Kidney (tissue), 14 donors: ENCODE measurements around the gene LRRIQ3. TPM values are rescaled to one million over a fixed set of nuclear protein-coding genes. Genes with fewer than 3 reads are reported as not detected.

Source experiments
- DNase-seq, 5 donors: peaks; one replicate each; pipeline ENCODE4 v3.0.0-alpha.2; 2013 to 2020
- FAIRE-seq: peaks from 2 replicates; lab custom pipeline; 2012; peaks lifted over from hg19 to GRCh38; lab: Jason Lieb, UNC
- H3K27ac ChIP-seq, 2 donors: one replicate each; pipeline ENCODE4 v1.7.0; 2013; ENCODE audit warnings: low read depth in 2 of 2, low read length in 2 of 2, inconsistent platforms in 1 of 2
- H3K27me3 ChIP-seq: one replicate; pipeline ENCODE4 v1.7.1; 2013; ENCODE audit warnings: low read length, inconsistent platforms; ENCODE audit not compliant: control insufficient read depth, insufficient read depth
- H3K36me3 ChIP-seq, 3 donors: one replicate each; pipeline versions ENCODE4 v1.7.0 to v1.7.1; 2013; ENCODE audit warnings: low read length in 3 of 3, control low read depth in 1 of 3, inconsistent platforms in 1 of 3; ENCODE audit not compliant: insufficient read depth in 3 of 3, control insufficient read depth in 2 of 3
- H3K4me1 ChIP-seq, 3 donors: one replicate each; pipeline versions ENCODE4 v1.7.0 to v1.7.1; 2013; ENCODE audit warnings: low read length in 3 of 3, inconsistent platforms in 1 of 3, low read depth in 1 of 3; ENCODE audit not compliant: control insufficient read depth in 2 of 3, insufficient read depth in 2 of 3
- H3K4me3 ChIP-seq, 3 donors: one replicate each; pipeline versions ENCODE4 v1.7.0 to v1.8.1; 2013; ENCODE audit warnings: low read length in 3 of 3, control low read depth in 1 of 3, inconsistent platforms in 1 of 3
- H3K9ac ChIP-seq, 3 donors: one replicate each; pipeline versions ENCODE4 v1.7.0 to v1.7.1; 2013; ENCODE audit warnings: low read length in 3 of 3, control low read depth in 1 of 3, inconsistent platforms in 1 of 3
- H3K9me3 ChIP-seq, 3 donors: one replicate each; pipeline versions ENCODE4 v1.7.0 to v1.7.1; 2013; ENCODE audit warnings: low read length in 3 of 3, control low read depth in 1 of 3, inconsistent platforms in 1 of 3; ENCODE audit not compliant: control insufficient read depth in 2 of 3, insufficient read depth in 1 of 3
- CTCF ChIP-seq: IDR thresholded peaks from 3 replicates; pipeline ENCODE4 v1.5.1; 2012; ENCODE audit warnings: mild to moderate bottlenecking, moderate library complexity, borderline replicate concordance; ENCODE audit not compliant: insufficient read depth; ENCODE audit errors: extremely low read depth
- intact Hi-C: fragments of 100-400 bp; cut with DNase I; formaldehyde crosslinking; loops from one replicate; pipeline ENCODE4 v1.11.1; 2022
- polyA plus RNA-seq: library from polyadenylated mRNA; stranded (reverse); fragments of 350-450 nt; fragmentation: Illumina TruSeq; extraction: RNeasy Lipid Tissue Mini Kit (QIAGEN cat#74804); gene quantifications from one replicate; pipeline ENCODE4 v1.2.3, GENCODE V29; 2014; ENCODE audit warnings: low read depth, low replicate concordance; ENCODE audit not compliant: insufficient read depth
- total RNA-seq: library from RNA; stranded (reverse); fragmentation: NEBNext Ultra II Directional; extraction: Animal tissue kit (Norgen Biotek cat#: 25700); gene quantifications from one replicate; pipeline ENCODE4 v1.2.1, GENCODE V29; 2021
- donor health status: control.
- donor health status: control.
- donor health status: control.
- donor health status: control.
- donor health status: control.
- donor health status: DM: yes; HTN: yes; CAD: no.
- donor health status: Normal renal cell carcinoma (clear cell type).

LRRIQ3 gene
- total and polyA plus RNA-seq, 2 donors from 2014 or later, result 1.6 to 2.4 TPM

- no peaks in the 10 kb centered on the region for H3K27me3 ChIP-seq
- FAIRE-seq (no peak), DNase-seq (no peak)
Measured at GRCh38 chr1:74003806-74004205, 194.2 kb downstream of the LRRIQ3 start.

GRCh38 chr1:73998348-73998959 lies 199.5 kb downstream of the LRRIQ3 start:
- DNase-seq (peak in 2 of 5 donors; percentile 40 to 73), FAIRE-seq (peak; percentile 93)
- no peak overlapping the region for H3K4me3 ChIP-seq
- H3K4me1 ChIP-seq, result no peaks in the 10 kb centered on the region
- H3K9ac ChIP-seq, result no peak overlapping the region
- peak; percentile 31 for TF ChIP-seq CTCF
- H3K36me3 ChIP-seq, result no peaks in the 10 kb centered on the region
- no peak overlapping the region for H3K27ac ChIP-seq
- intact Hi-C loops, result no loop called here
- no peaks in the 10 kb centered on the region for H3K27me3 ChIP-seq
- H3K9me3 ChIP-seq, result no peaks in the 10 kb centered on the region

More at GRCh38 chr1:74003806-74004205, 194.2 kb downstream of the LRRIQ3 start:
- H3K4me1 ChIP-seq, result no peaks in the 10 kb centered on the region
- no peak overlapping the region for H3K27ac ChIP-seq
- TF ChIP-seq CTCF, result no peak
- no peaks in the 10 kb centered on the region for H3K36me3 ChIP-seq
- no peaks in the 10 kb centered on the region for H3K9me3 ChIP-seq
- H3K9ac ChIP-seq, result no peak overlapping the region
- intact Hi-C loops, result no loop called here
- H3K4me3 ChIP-seq, result no peak overlapping the region

- no peak for TF ChIP-seq CTCF
- DNase-seq, result peak in 1 of 5 donors; percentile 42
- H3K4me1 ChIP-seq, result no peaks in the 10 kb centered on the region
- no peak overlapping the region for H3K4me3 ChIP-seq
- H3K27me3 ChIP-seq, result no peaks in the 10 kb centered on the region
- no peaks in the 10 kb centered on the region for H3K9me3 ChIP-seq
- no peak for FAIRE-seq
- no peak overlapping the region for H3K27ac ChIP-seq
- intact Hi-C loops, result no loop called here
- no peaks in the 10 kb centered on the region for H3K36me3 ChIP-seq
- H3K9ac ChIP-seq, result no peak overlapping the region
Measured at GRCh38 chr1:73980324-73981040, 217.5 kb downstream of the LRRIQ3 start.
